ENCODE results near the gene AKAP8L. TPM values are rescaled to one million over a fixed set of nuclear protein-coding genes. Genes with fewer than 3 reads are reported as not detected.

AKAP8L gene
- total RNA-seq, 4 donors from 2014 or later: 56.3 to 188 (median 80.9) TPM

GRCh38 chr19:15401397-15401710, 17.4 kb downstream of the AKAP8L start:
- no peak for TF ChIP-seq CTCF (IDR thresholded peaks at IDR 0.05; ENCODE audit: low read depth)

- TF ChIP-seq CTCF (IDR thresholded peaks at IDR 0.05; ENCODE audit: low read depth): no peak
Measured at GRCh38 chr19:15400521-15401396, 18.0 kb downstream of the AKAP8L start.

- TF ChIP-seq CTCF (IDR thresholded peaks at IDR 0.05; ENCODE audit: low read depth): no peak
Measured at GRCh38 chr19:15399635-15400034, 19.2 kb downstream of the AKAP8L start.

- TF ChIP-seq CTCF (IDR thresholded peaks at IDR 0.05; ENCODE audit: low read depth): no peak
Measured at GRCh38 chr19:15399234-15399515, 19.6 kb downstream of the AKAP8L start.

GRCh38 chr19:15398501-15399233, 20.1 kb downstream of the AKAP8L start:
- no peak for TF ChIP-seq CTCF (IDR thresholded peaks at IDR 0.05; ENCODE audit: low read depth)

DNA sequence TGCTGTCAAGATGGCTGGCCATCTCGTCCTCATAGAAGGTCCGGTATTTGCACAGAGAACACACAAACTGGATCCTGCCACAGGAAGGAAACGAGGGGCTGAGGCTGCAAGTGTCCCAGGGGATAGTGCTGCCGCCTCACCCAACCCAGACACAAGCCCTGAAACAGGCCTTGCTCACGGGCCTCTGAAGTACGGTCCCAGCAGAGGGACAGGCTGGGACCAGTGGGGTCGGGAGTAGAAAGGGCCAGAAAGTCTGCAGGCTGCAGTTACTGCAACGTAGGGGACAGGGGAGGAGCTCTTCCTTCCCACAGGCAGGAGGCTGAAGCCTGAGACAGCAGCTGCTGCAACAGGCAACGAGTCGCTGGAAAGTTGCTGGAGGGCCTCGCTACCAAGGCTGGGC, 21.0 kb downstream of the AKAP8L start:
- no peak for TF ChIP-seq CTCF (IDR thresholded peaks at IDR 0.05; ENCODE audit: low read depth)

DNA sequence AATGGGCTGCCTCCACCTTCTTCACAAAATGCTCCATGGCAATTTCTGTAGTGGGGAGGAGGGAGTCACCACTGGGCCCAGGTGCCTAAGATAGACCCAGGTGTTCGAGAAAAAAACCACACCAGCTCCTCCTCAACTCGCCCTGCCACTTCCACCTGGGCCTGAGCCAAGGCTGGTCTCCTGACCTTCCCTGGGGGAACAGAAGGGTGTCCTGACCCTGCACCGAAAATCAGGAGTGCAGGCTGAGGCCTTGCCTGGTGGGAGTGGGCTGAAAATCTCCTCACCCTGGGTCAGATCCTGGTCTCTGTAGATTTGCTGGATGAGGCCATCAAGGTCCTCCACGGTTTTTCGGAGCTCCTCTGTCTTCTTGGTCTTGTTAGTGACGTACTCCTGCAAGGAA, 21.6 kb downstream of the AKAP8L start:
- TF ChIP-seq CTCF (IDR thresholded peaks at IDR 0.05; ENCODE audit: low read depth): no peak

All from subcutaneous adipose tissue (tissue), 4 donors.